PC-3 (cell line): Measurements from ENCODE around the gene F2RL3. TPM values are rescaled to one million over a fixed set of nuclear protein-coding genes. Genes with fewer than 3 reads are reported as not detected.

Experiments
- ATAC-seq: fragments of 200-7000 bp; cut with Tn5 transposase; 2 replicates; pipeline ENCODE4 v1.9.1; 2020; ENCODE audit warnings: mild to moderate bottlenecking, moderate library complexity
- BruUV-seq: library from RNA; stranded (reverse); fragments of 400-500 nt; replicated peaks from 2 replicates; lab custom pipeline; 2021; lab: Mats Ljungman, UMichigan
- CTCF ChIA-PET: fragments of 300-600 bp; sonication (Branson Sonifier 250); formaldehyde crosslinking; loops from one replicate; lab custom pipeline; 2022; ENCODE audit warnings: antibody characterized with exemption; lab: Charles Lee
- POLR2A ChIA-PET: fragments of 300-600 bp; sonication (Branson Sonifier 250); formaldehyde crosslinking; loops from one replicate; lab custom pipeline; 2022; ENCODE audit warnings: antibody characterized with exemption; ENCODE audit not compliant: unreplicated experiment; lab: Charles Lee
- DNase-seq: peaks from one replicate; pipeline ENCODE4 v3.0.0-alpha.2; 2015
- H2AFZ ChIP-seq: fragments of 300-600 bp; sonication (generic); 2 replicates; pipeline ENCODE4 v1.6.0; 2016; ENCODE audit warnings: antibody characterized with exemption, low read length
- H3F3A ChIP-seq: fragments of 300-600 bp; sonication (generic); one replicate; pipeline ENCODE4 v1.6.0; 2017; ENCODE audit warnings: antibody characterized with exemption, low read length, control low read depth, mild to moderate bottlenecking; ENCODE audit not compliant: unreplicated experiment
- H3K27ac ChIP-seq: fragments of 300-600 bp; sonication (generic); 2 replicates; pipeline ENCODE4 v1.5.1; 2016; ENCODE audit warnings: mild to moderate bottlenecking, low read length
- H3K27me3 ChIP-seq: fragments of 300-600 bp; sonication (generic); 2 replicates; pipeline ENCODE4 v1.6.1; 2016; ENCODE audit warnings: low read length, mixed read lengths
- H3K36me3 ChIP-seq: fragments of 300-600 bp; sonication (generic); 2 replicates; pipeline ENCODE4 v1.6.1; 2016; ENCODE audit warnings: low read depth, mixed run types, low read length, mixed read lengths
- H3K4me1 ChIP-seq: fragments of 300-600 bp; sonication (generic); 2 replicates; pipeline ENCODE4 v1.5.1; 2016; ENCODE audit warnings: low read length; ENCODE audit not compliant: insufficient read depth
- H3K4me2 ChIP-seq: fragments of 300-600 bp; sonication (generic); 2 replicates; pipeline ENCODE4 v1.6.0; 2016; ENCODE audit warnings: low read length
- H3K4me3 ChIP-seq: fragments of 300-600 bp; sonication (generic); 2 replicates; pipeline ENCODE4 v1.5.1; 2016; ENCODE audit warnings: mild to moderate bottlenecking, low read length, mixed read lengths
- H3K79me2 ChIP-seq: fragments of 300-600 bp; sonication (generic); 2 replicates; pipeline ENCODE4 v1.6.1; 2017; ENCODE audit warnings: low read length, mixed read lengths
- H3K9ac ChIP-seq: fragments of 300-600 bp; sonication (generic); 2 replicates; pipeline ENCODE4 v1.6.0; 2016; ENCODE audit warnings: mild to moderate bottlenecking, low read length
- H3K9me2 ChIP-seq: fragments of 300-600 bp; sonication (generic); replicated peaks from 2 replicates; pipeline ENCODE4 v1.6.1; 2016; ENCODE audit warnings: mixed run types, low read length, mixed read lengths
- H3K9me3 ChIP-seq: fragments of 300-600 bp; sonication (generic); 2 replicates; pipeline ENCODE4 v1.6.1; 2016; ENCODE audit warnings: low read length, mixed read lengths
- H4K20me1 ChIP-seq: fragments of 300-600 bp; sonication (generic); 2 replicates; pipeline ENCODE4 v1.6.1; 2016; ENCODE audit warnings: low read length, mixed read lengths
- EZH2 ChIP-seq: fragments of 300-600 bp; sonication (generic); IDR thresholded peaks from one replicate; pipeline ENCODE4 v1.6.1; 2017; ENCODE audit warnings: antibody characterized with exemption, mild to moderate bottlenecking, low read length; ENCODE audit not compliant: unreplicated experiment
- EZH2phosphoT487 ChIP-seq: fragments of 300-600 bp; sonication (generic); IDR thresholded peaks from 2 replicates; pipeline ENCODE4 v1.6.1; 2018; ENCODE audit warnings: mild to moderate bottlenecking, antibody characterized with exemption, low read length, borderline replicate concordance
- intact Hi-C: fragments of 100-400 bp; cut with micrococcal nuclease; formaldehyde crosslinking; loops from 2 replicates; pipeline ENCODE4 v1.9.0; 2023
- total RNA-seq: library from RNA; depleted of rRNA; stranded (reverse); fragments of >200 nt; gene quantifications from 2 replicates; pipeline ENCODE4 v1.2.3, GENCODE V29; 2014
- TF ChIP-seq, protein P1 (sequence below): fragments of 300-600 bp; sonication (generic); conservative IDR thresholded peaks from 2 replicates; pipeline ENCODE4 v1.5.1; 2017; ENCODE audit warnings: antibody characterized with exemption, low read depth, mild to moderate bottlenecking, low read length

Gene F2RL3
- total RNA-seq, 1 experiment from 2014 or later, result 0.07 TPM

DNA sequence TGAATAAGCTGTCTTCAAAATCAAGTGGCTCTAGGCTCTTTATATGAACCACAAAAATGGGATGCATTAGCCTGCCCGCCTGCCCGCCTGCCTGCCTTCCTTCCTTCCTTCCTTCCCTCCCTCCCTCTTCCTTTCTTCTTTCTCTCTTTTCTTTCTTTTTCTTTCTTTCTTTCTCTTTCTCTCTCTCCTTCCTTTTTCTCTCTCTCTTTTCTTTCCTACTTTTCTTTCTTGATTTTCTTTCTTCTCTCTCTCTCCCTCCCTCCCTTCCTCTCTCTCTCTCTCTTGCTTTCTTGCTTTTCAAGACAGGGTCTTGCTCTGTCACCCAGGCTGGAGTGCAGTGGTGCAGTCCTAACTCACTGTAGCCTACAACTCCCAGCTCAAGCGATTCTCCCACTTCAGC, 26.9 kb downstream of the F2RL3 start:
- H3K9me2 ChIP-seq, result no peaks in the 10 kb centered on the region
- peaks cover 11% of the 10 kb centered on the region; the same call in 1 of the 2 replicates for H3K9me3 ChIP-seq
- no peak overlapping the region for H2AFZ ChIP-seq
- TF ChIP-seq EZH2, result no peak
- no peak for TF ChIP-seq EZH2phosphoT487
- TF ChIP-seq, protein P1, sequence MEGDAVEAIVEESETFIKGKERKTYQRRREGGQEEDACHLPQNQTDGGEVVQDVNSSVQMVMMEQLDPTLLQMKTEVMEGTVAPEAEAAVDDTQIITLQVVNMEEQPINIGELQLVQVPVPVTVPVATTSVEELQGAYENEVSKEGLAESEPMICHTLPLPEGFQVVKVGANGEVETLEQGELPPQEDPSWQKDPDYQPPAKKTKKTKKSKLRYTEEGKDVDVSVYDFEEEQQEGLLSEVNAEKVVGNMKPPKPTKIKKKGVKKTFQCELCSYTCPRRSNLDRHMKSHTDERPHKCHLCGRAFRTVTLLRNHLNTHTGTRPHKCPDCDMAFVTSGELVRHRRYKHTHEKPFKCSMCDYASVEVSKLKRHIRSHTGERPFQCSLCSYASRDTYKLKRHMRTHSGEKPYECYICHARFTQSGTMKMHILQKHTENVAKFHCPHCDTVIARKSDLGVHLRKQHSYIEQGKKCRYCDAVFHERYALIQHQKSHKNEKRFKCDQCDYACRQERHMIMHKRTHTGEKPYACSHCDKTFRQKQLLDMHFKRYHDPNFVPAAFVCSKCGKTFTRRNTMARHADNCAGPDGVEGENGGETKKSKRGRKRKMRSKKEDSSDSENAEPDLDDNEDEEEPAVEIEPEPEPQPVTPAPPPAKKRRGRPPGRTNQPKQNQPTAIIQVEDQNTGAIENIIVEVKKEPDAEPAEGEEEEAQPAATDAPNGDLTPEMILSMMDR, result no peak
- H4K20me1 ChIP-seq, result no peaks in the 10 kb centered on the region
- H3K4me3 ChIP-seq, result no peak overlapping the region
- POLR2A ChIA-PET, result no interaction called here
- no peak overlapping the region for H3K9ac ChIP-seq
- H3K27me3 ChIP-seq, result peaks cover 6% of the 10 kb centered on the region; the same call in 1 of the 2 replicates
- no peak overlapping the region for H3K27ac ChIP-seq
- no peaks in the 10 kb centered on the region for H3F3A ChIP-seq
- no TSS peak for BruUV-seq
- intact Hi-C loops, result no loop called here
- DNase-seq, result no peak
- H3K79me2 ChIP-seq, result no peaks in the 10 kb centered on the region
- CTCF ChIA-PET, result no interaction called here
- ATAC-seq, result no peak
- peaks cover 2% of the 10 kb centered on the region; the same call in 1 of the 2 replicates for H3K4me1 ChIP-seq
- H3K4me2 ChIP-seq, result no peak overlapping the region
- H3K36me3 ChIP-seq, result no peaks in the 10 kb centered on the region

DNA sequence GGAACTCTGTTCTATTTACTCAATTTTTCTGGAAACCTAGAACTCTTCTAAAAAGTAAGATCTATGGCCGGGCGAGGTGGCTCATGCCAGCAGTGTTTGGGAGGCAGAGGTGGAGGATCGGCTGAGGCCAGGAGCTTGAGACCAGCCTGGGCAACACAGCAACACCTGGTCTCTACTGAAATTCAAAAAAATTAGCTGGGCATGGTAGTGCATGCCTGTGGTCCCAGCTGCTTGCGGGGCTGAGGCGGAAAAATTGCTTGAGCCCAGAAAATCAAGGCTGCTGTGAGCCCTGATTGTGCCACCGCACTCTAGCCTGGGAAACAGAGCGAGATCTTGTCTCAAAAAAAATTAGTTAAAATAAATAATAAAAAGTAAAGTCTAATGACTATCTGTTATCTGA, 28.6 kb downstream of the F2RL3 start:
- Histone ChIP-seq H3K4me3 (no peak overlapping the region), H3K9me2 (no peaks in the 10 kb centered on the region), H3K4me2 (no peak overlapping the region), H3K36me3 (no peaks in the 10 kb centered on the region), H3K79me2 (no peaks in the 10 kb centered on the region), H3K9me3 (peaks cover 11% of the 10 kb centered on the region; the same call in 1 of the 2 replicates), H3K27me3 (peaks cover 6% of the 10 kb centered on the region; the same call in 1 of the 2 replicates), H3F3A (no peaks in the 10 kb centered on the region), H4K20me1 (no peaks in the 10 kb centered on the region), H2AFZ (no peak overlapping the region), H3K4me1 (peaks cover 12% of the 10 kb centered on the region), H3K27ac (no peak overlapping the region), H3K9ac (no peak overlapping the region)
- intact Hi-C loops, result no loop called here
- ATAC-seq, result no peak
- TF ChIP-seq EZH2phosphoT487 (no peak), EZH2 (no peak)
- TF ChIP-seq, protein P1, result no peak
- ChIA-PET CTCF (no interaction called here), POLR2A (no interaction called here)
- DNase-seq, result no peak
- no TSS peak for BruUV-seq

DNA sequence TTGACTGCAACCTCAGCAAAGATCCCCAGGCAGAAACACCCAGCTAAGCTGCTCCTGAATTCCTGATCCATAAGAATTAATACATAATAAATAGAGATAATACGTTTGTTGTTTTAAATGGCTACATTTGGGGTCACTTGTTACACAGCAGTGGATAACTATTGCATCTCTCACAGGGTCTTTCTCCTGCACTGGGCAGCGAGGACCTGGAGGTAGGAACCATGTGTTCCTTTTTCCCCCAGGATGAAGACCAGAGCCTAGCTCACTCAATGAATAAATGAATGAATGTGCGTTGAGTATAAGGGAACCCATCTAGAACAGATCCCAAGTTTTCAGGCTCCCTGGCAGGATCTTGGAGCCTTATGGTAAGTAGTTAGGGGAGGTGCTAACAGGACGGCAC, 30.7 kb downstream of the F2RL3 start:
- CTCF ChIA-PET, result no interaction called here
- Histone ChIP-seq H2AFZ (no peak overlapping the region), H4K20me1 (no peaks in the 10 kb centered on the region), H3K9me2 (no peaks in the 10 kb centered on the region), H3K4me1 (peaks cover 12% of the 10 kb centered on the region), H3K4me3 (no peak overlapping the region), H3K4me2 (no peak overlapping the region), H3K27ac (no peak overlapping the region), H3F3A (no peaks in the 10 kb centered on the region), H3K27me3 (peaks cover 6% of the 10 kb centered on the region; the same call in 1 of the 2 replicates), H3K79me2 (no peaks in the 10 kb centered on the region), H3K36me3 (no peaks in the 10 kb centered on the region), H3K9ac (no peak overlapping the region), H3K9me3 (no peaks in the 10 kb centered on the region)
- BruUV-seq, result no TSS peak
- POLR2A ChIA-PET, result no interaction called here
- intact Hi-C loops, result no loop called here
- TF ChIP-seq, protein P1, result no peak
- TF ChIP-seq EZH2 (no peak), EZH2phosphoT487 (no peak)
- DNase-seq, result no peak
- ATAC-seq, result no peak
